H9 (cell line): ENCODE results near the gene KLHDC7B. TPM values are rescaled to one million over a fixed set of nuclear protein-coding genes. Genes with fewer than 3 reads are reported as not detected.

Experiments used
- DNase-seq: peaks from one replicate; pipeline ENCODE4 v3.0.0-alpha.2; 2017
- H2AFZ ChIP-seq: one replicate; pipeline ENCODE4 v1.6.1; 2013; ENCODE audit warnings: mild to moderate bottlenecking, low read length, control low read depth, moderate library complexity
- H2AK5ac ChIP-seq: 2 replicates; pipeline ENCODE4 v1.6.1; 2013; ENCODE audit warnings: low read length, control low read depth, mixed read lengths; ENCODE audit not compliant: insufficient read length
- H2BK120ac ChIP-seq: one replicate; pipeline ENCODE4 v1.6.1; 2013; ENCODE audit warnings: low read depth, mild to moderate bottlenecking, low read length, control low read depth, inconsistent platforms; ENCODE audit not compliant: poor library complexity, severe bottlenecking
- H2BK12ac ChIP-seq: 2 replicates; pipeline ENCODE4 v1.6.1; 2013; ENCODE audit warnings: low read length, control low read depth, mixed read lengths, low read depth; ENCODE audit not compliant: insufficient read length
- H2BK15ac ChIP-seq: 2 replicates; pipeline ENCODE4 v1.6.1; 2013; ENCODE audit warnings: low read depth, low read length, control low read depth
- H2BK20ac ChIP-seq: one replicate; pipeline ENCODE4 v1.6.1; 2013; ENCODE audit warnings: low read depth, mild to moderate bottlenecking, low read length, control low read depth, inconsistent platforms; ENCODE audit not compliant: poor library complexity, severe bottlenecking
- H2BK5ac ChIP-seq: 2 replicates; pipeline ENCODE4 v1.6.1; 2013; ENCODE audit warnings: low read length, control low read depth, mixed read lengths; ENCODE audit not compliant: insufficient read length
- H3K14ac ChIP-seq: 2 replicates; pipeline ENCODE4 v1.6.1; 2013; ENCODE audit warnings: low read length, control low read depth; ENCODE audit not compliant: insufficient read depth
- H3K18ac ChIP-seq: 2 replicates; pipeline ENCODE4 v1.6.1; 2013; ENCODE audit warnings: low read depth, mild to moderate bottlenecking, mixed read lengths, low read length, control low read depth; ENCODE audit not compliant: insufficient read length
- H3K23ac ChIP-seq: 2 replicates; pipeline ENCODE4 v1.6.1; 2013; ENCODE audit warnings: low read length, control low read depth, mixed read lengths, low read depth; ENCODE audit not compliant: insufficient read length
- H3K23me2 ChIP-seq: 2 replicates; pipeline ENCODE4 v1.6.1; 2013; ENCODE audit warnings: low read depth, mild to moderate bottlenecking, mixed read lengths, low read length, control low read depth; ENCODE audit not compliant: insufficient read length, poor library complexity, severe bottlenecking
- H3K27ac ChIP-seq: 2 replicates; pipeline ENCODE4 v1.5.1; 2013; ENCODE audit warnings: low read length, control low read depth, mixed read lengths, low read depth; ENCODE audit not compliant: insufficient read length
- H3K27me3 ChIP-seq: 2 replicates; pipeline ENCODE4 v1.6.1; 2013; ENCODE audit warnings: low read length, control low read depth, inconsistent platforms; ENCODE audit not compliant: insufficient read depth
- H3K4ac ChIP-seq: 2 replicates; pipeline ENCODE4 v1.6.1; 2013; ENCODE audit warnings: low read depth, mild to moderate bottlenecking, control low read depth, inconsistent platforms, low read length, moderate library complexity
- H3K4me1 ChIP-seq: 2 replicates; pipeline ENCODE4 v1.6.1; 2013; ENCODE audit warnings: low read length, control low read depth, inconsistent platforms; ENCODE audit not compliant: insufficient read depth
- H3K4me2 ChIP-seq: 2 replicates; pipeline ENCODE4 v1.6.1; 2013; ENCODE audit warnings: low read length, control low read depth, mixed read lengths; ENCODE audit not compliant: insufficient read length, insufficient read depth
- H3K56ac ChIP-seq: 2 replicates; pipeline ENCODE4 v1.6.1; 2013; ENCODE audit warnings: low read depth, mild to moderate bottlenecking, mixed read lengths, low read length, control low read depth; ENCODE audit not compliant: insufficient read length
- H3K79me1 ChIP-seq: 2 replicates; pipeline ENCODE4 v1.6.1; 2013; ENCODE audit warnings: low read depth, mild to moderate bottlenecking, moderate library complexity, low read length, control low read depth, inconsistent platforms; ENCODE audit not compliant: insufficient read depth, poor library complexity, severe bottlenecking
- H3K79me2 ChIP-seq: 2 replicates; pipeline ENCODE4 v1.6.1; 2013; ENCODE audit warnings: low read length, control low read depth, inconsistent platforms; ENCODE audit not compliant: insufficient read depth
- H3K9ac ChIP-seq: 2 replicates; pipeline ENCODE4 v1.6.1; 2013; ENCODE audit warnings: low read length, control low read depth, mixed read lengths; ENCODE audit not compliant: insufficient read length; ENCODE audit errors: extremely low read depth
- H3K9me3 ChIP-seq: one replicate; pipeline ENCODE4 v1.6.1; 2013; ENCODE audit warnings: low read depth, low read length, inconsistent platforms; ENCODE audit not compliant: control insufficient read depth
- H3T11ph ChIP-seq: one replicate; pipeline ENCODE4 v1.6.1; 2013; ENCODE audit warnings: mild to moderate bottlenecking, low read length, control low read depth, inconsistent platforms
- H4K20me1 ChIP-seq: one replicate; pipeline ENCODE4 v1.6.1; 2013; ENCODE audit not compliant: control insufficient read depth, insufficient read length, insufficient read depth
- H4K5ac ChIP-seq: 2 replicates; pipeline ENCODE4 v1.6.1; 2013; ENCODE audit warnings: low read depth, mild to moderate bottlenecking, mixed read lengths, low read length, control low read depth; ENCODE audit not compliant: insufficient read length
- H4K8ac ChIP-seq: replicated peaks from 2 replicates; pipeline ENCODE4 v1.6.1; 2013; ENCODE audit warnings: low read length, control low read depth, mixed read lengths, low read depth; ENCODE audit not compliant: insufficient read length
- H4K91ac ChIP-seq: 2 replicates; pipeline ENCODE4 v1.6.1; 2013; ENCODE audit warnings: low read depth, mild to moderate bottlenecking, moderate library complexity, mixed read lengths, low read length, control low read depth; ENCODE audit not compliant: insufficient read length
- H3K27ac Mint-ChIP-seq, 3 experiments: 2 replicates in 2 of 3; 3 replicates in 1 of 3; pipeline ENCODE4 v1.8.0; 2020 to 2021; ENCODE audit warnings: mixed read lengths in 3 of 3, mild to moderate bottlenecking in 1 of 3, moderate library complexity in 1 of 3
- H3K27me3 Mint-ChIP-seq: 2 replicates; pipeline ENCODE4 v1.8.0; 2021; ENCODE audit warnings: low read depth, mild to moderate bottlenecking, moderate library complexity, mixed read lengths
- H3K36me3 Mint-ChIP-seq, 3 experiments: 2 replicates in 2 of 3; 3 replicates in 1 of 3; pipeline ENCODE4 v1.8.0; 2020 to 2021; ENCODE audit warnings: low read depth in 3 of 3, mixed read lengths in 3 of 3; ENCODE audit not compliant: insufficient read depth in 1 of 3
- H3K4me1 Mint-ChIP-seq, 2 experiments: 2 replicates each; pipeline ENCODE4 v1.8.0; 2020; ENCODE audit warnings: mixed read lengths in 2 of 2
- H3K4me3 Mint-ChIP-seq, 2 experiments: 2 replicates in 1 of 2; 3 replicates in 1 of 2; pipeline ENCODE4 v1.8.0; 2020 to 2021; ENCODE audit warnings: mild to moderate bottlenecking in 2 of 2, mixed read lengths in 2 of 2, moderate library complexity in 1 of 2
- H3K9me3 Mint-ChIP-seq, 2 experiments: 2 replicates in 1 of 2; 3 replicates in 1 of 2; pipeline ENCODE4 v1.8.0; 2020; ENCODE audit warnings: mild to moderate bottlenecking in 2 of 2, mixed read lengths in 2 of 2, moderate library complexity in 1 of 2
- WGBS: extraction: QIAGEN DNeasy Blood & Tissue Kit; methylation state at CpG from one replicate; pipeline ENCODE4 v1.1.7; 2013; ENCODE audit warnings: missing lambda C conversion rate, low lambda C conversion rate, mixed read lengths; ENCODE audit not compliant: insufficient read length; ENCODE audit errors: extremely low coverage; 5-methylcytosine and 5-hydroxymethylcytosine counted together
- total RNA-seq: library from RNA; stranded (reverse); gene quantifications from 2 replicates; pipeline ENCODE4 v1.2.1, GENCODE V29; 2021
- TF ChIP-seq, protein P1 (sequence below): fragments of 200-600 bp; sonication (generic); conservative IDR thresholded peaks from 3 replicates; pipeline ENCODE4 v1.8.0; 2021; ENCODE audit warnings: antibody characterized with exemption, mild to moderate bottlenecking

The KLHDC7B gene
- total RNA-seq, 1 experiment from 2014 or later: not detected

- Histone ChIP-seq H3K23ac (no peak overlapping the region), H3K4me2 (no peak overlapping the region), H2AFZ (no peak overlapping the region), H3K79me1 (no peaks in the 10 kb centered on the region), H2BK15ac (no peak overlapping the region), H3K14ac (no peak overlapping the region), H4K20me1 (no peaks in the 10 kb centered on the region), H3K27me3 (no peaks in the 10 kb centered on the region), H3K18ac (no peak overlapping the region), H3K56ac (no peak overlapping the region), H3K9ac (no peak overlapping the region), H4K5ac (no peak overlapping the region), H3K9me3 (no peaks in the 10 kb centered on the region), H2BK120ac (no peak overlapping the region), H2BK20ac (no peak overlapping the region), H4K8ac (no peak overlapping the region), H3K4me1 (no peaks in the 10 kb centered on the region), H2BK12ac (no peak overlapping the region), H4K91ac (no peak overlapping the region), H3K27ac (no peak overlapping the region), H3K79me2 (no peaks in the 10 kb centered on the region), H3T11ph (no peak overlapping the region), H3K4ac (no peak overlapping the region), H2BK5ac (no peak overlapping the region), H3K23me2 (no peaks in the 10 kb centered on the region), H2AK5ac (no peak overlapping the region)
- TF ChIP-seq, protein P1, sequence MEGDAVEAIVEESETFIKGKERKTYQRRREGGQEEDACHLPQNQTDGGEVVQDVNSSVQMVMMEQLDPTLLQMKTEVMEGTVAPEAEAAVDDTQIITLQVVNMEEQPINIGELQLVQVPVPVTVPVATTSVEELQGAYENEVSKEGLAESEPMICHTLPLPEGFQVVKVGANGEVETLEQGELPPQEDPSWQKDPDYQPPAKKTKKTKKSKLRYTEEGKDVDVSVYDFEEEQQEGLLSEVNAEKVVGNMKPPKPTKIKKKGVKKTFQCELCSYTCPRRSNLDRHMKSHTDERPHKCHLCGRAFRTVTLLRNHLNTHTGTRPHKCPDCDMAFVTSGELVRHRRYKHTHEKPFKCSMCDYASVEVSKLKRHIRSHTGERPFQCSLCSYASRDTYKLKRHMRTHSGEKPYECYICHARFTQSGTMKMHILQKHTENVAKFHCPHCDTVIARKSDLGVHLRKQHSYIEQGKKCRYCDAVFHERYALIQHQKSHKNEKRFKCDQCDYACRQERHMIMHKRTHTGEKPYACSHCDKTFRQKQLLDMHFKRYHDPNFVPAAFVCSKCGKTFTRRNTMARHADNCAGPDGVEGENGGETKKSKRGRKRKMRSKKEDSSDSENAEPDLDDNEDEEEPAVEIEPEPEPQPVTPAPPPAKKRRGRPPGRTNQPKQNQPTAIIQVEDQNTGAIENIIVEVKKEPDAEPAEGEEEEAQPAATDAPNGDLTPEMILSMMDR: no peak
- Mint-ChIP-seq H3K27ac (no peak overlapping the region; a peak in 1 of 7 replicates), H3K36me3 (peaks cover 13 to 60% (median 51%) of the 10 kb centered on the region in 3 experiments; a peak in 6 of 7 replicates), H3K4me1 (no peaks in the 10 kb centered on the region), H3K27me3 (peaks cover 5% of the 10 kb centered on the region), H3K4me3 (no peak overlapping the region), H3K9me3 (no peaks in the 10 kb centered on the region)
- no CpG with 5 or more reads among the region's 8 CpGs for WGBS
- DNase-seq: no peak
Measured at GRCh38 chr22:50569041-50569459, 23.4 kb downstream of the KLHDC7B start.
